Activated CD4-positive, alpha-beta T cell treated with anti-CD3 and anti-CD28 coated beads, Interleukin-2, amount 10 ng/mL, durations not matched to agents 7 days and 5 days (primary cell): ENCODE data around the gene NREP. TPM values are rescaled to one million over a fixed set of nuclear protein-coding genes. Genes with fewer than 3 reads are reported as not detected.
A peak's percentile ranks its signal among the peaks of the same experiment; 100 is the strongest.
"Not testable (repeated sequence)": the region's sequence is repeated elsewhere in the genome, so short reads cannot be mapped to it uniquely, and the experiment has no call there.

Source experiments
- CTCF ChIA-PET: fragments of 350-600 bp; sonication (Branson Sonifier 250); formaldehyde crosslinking; loops from one replicate; lab custom pipeline; 2021; ENCODE audit warnings: antibody characterized with exemption; lab: Charles Lee
- POLR2A ChIA-PET: fragments of 350-600 bp; sonication (Branson Sonifier 250); formaldehyde crosslinking; loops from one replicate; lab custom pipeline; 2021; ENCODE audit warnings: antibody characterized with exemption; lab: Charles Lee
- DNase-seq: peaks from one replicate; pipeline ENCODE4 v3.0.0-alpha.2; 2020
- H3K27ac Mint-ChIP-seq: one replicate; pipeline ENCODE4 v1.8.0; 2021; ENCODE audit warnings: mild to moderate bottlenecking, moderate library complexity, mixed read lengths
- H3K27me3 Mint-ChIP-seq: one replicate; pipeline ENCODE4 v1.8.0; 2021; ENCODE audit warnings: mixed read lengths
- H3K36me3 Mint-ChIP-seq: one replicate; pipeline ENCODE4 v1.8.0; 2021; ENCODE audit warnings: low read depth, mixed read lengths
- H3K4me1 Mint-ChIP-seq: one replicate; pipeline ENCODE4 v1.8.0; 2021; ENCODE audit warnings: mixed read lengths
- H3K4me3 Mint-ChIP-seq: one replicate; pipeline ENCODE4 v1.8.0; 2021; ENCODE audit warnings: mild to moderate bottlenecking, moderate library complexity, mixed read lengths
- H3K9me3 Mint-ChIP-seq: one replicate; pipeline ENCODE4 v1.8.0; 2021; ENCODE audit warnings: mixed read lengths
- total RNA-seq, 2 experiments: library from RNA; stranded (reverse); gene quantifications; one replicate each; pipeline ENCODE4 v1.2.3, GENCODE V29; 2021

The NREP gene
- total RNA-seq, 2 experiments from 2014 or later: 22.8 to 27.3 TPM

GRCh38 chr5:111730659-111731382, 26.2 kb downstream of the NREP start:
- Mint-ChIP-seq H3K36me3 (peaks cover 23% of the 10 kb centered on the region), H3K4me3 (no peak overlapping the region), H3K9me3 (no peaks in the 10 kb centered on the region), H3K27ac (peak overlapping the region; percentile 76), H3K27me3 (no peaks in the 10 kb centered on the region), H3K4me1 (peaks cover 31% of the 10 kb centered on the region)
- no peak for DNase-seq
- POLR2A ChIA-PET: no interaction called here
- CTCF ChIA-PET: no interaction called here

- POLR2A ChIA-PET: no interaction called here
- peaks cover 18% of the 10 kb centered on the region for H3K36me3 Mint-ChIP-seq
These were observed 28.1 kb downstream of the NREP start for GRCh38 chr5:111728941-111729340.

GRCh38 chr5:111726986-111727385, 30.0 kb downstream of the NREP start:
- POLR2A ChIA-PET: no interaction called here
- peaks cover 16% of the 10 kb centered on the region for H3K4me1 Mint-ChIP-seq
- peaks cover 12% of the 10 kb centered on the region for H3K36me3 Mint-ChIP-seq
- DNase-seq: no peak
- H3K27ac Mint-ChIP-seq: no peak overlapping the region
- H3K9me3 Mint-ChIP-seq: no peaks in the 10 kb centered on the region
- CTCF ChIA-PET: interaction anchor here (1.0 kb wide), 1 partner anchor 9 kb away, joined by 3 read pairs; no protein-coding TSS in a partner anchor
- H3K4me3 Mint-ChIP-seq: no peak overlapping the region
- H3K27me3 Mint-ChIP-seq: no peaks in the 10 kb centered on the region

More at GRCh38 chr5:111728941-111729340, 28.1 kb downstream of the NREP start:
- H3K4me3 Mint-ChIP-seq: no peak overlapping the region
- H3K27me3 Mint-ChIP-seq: no peaks in the 10 kb centered on the region
- no peak overlapping the region for H3K27ac Mint-ChIP-seq
- H3K9me3 Mint-ChIP-seq: no peaks in the 10 kb centered on the region
- CTCF ChIA-PET: no interaction called here
- no peak for DNase-seq
- H3K4me1 Mint-ChIP-seq: peaks cover 25% of the 10 kb centered on the region

DNA sequence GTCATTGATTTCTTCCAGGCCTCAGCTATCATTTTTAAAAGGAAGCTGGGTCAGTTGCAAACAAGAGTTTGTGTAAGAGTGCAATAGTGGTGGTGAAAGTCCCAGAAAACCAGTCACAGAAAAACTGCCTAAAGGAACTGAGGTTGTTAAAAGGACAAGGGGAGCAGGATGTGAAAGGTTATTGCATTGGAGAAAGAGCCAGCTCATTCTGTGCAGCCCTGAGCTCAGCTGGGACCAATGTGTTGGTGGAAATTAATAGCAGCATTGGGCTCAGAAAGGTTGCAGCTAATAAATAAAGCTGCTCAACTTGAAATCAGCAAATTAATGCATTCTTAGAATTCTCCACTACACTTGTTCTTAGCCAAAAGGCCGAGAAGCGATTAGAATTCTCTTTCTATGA, 34.9 kb downstream of the NREP start:
- CTCF ChIA-PET: interaction anchor here (1.0 kb wide), 1 partner anchor 107 kb away, joined by 3 read pairs; no protein-coding TSS in a partner anchor
- Mint-ChIP-seq H3K36me3 (no peaks in the 10 kb centered on the region), H3K9me3 (no peaks in the 10 kb centered on the region), H3K4me3 (no peak overlapping the region), H3K27ac (no peak overlapping the region), H3K27me3 (no peaks in the 10 kb centered on the region), H3K4me1 (no peaks in the 10 kb centered on the region)
- DNase-seq: no peak
- POLR2A ChIA-PET: no interaction called here

- H3K27me3 Mint-ChIP-seq: no peaks in the 10 kb centered on the region
- no peak overlapping the region for H3K4me3 Mint-ChIP-seq
- no peaks in the 10 kb centered on the region for H3K36me3 Mint-ChIP-seq
- CTCF ChIA-PET: interaction anchor here (0.9 kb wide), 1 partner anchor 22 kb away, joined by 3 read pairs; no protein-coding TSS in a partner anchor
- DNase-seq: no peak
- H3K4me1 Mint-ChIP-seq: no peaks in the 10 kb centered on the region
- H3K27ac Mint-ChIP-seq: no peak overlapping the region
- H3K9me3 Mint-ChIP-seq: no peaks in the 10 kb centered on the region
- POLR2A ChIA-PET: no interaction called here
These were observed 36.6 kb downstream of the NREP start for GRCh38 chr5:111720333-111720890.

- Mint-ChIP-seq H3K9me3 (no peaks in the 10 kb centered on the region), H3K4me1 (no peaks in the 10 kb centered on the region), H3K27ac (no peak overlapping the region), H3K36me3 (no peaks in the 10 kb centered on the region), H3K4me3 (no peak overlapping the region), H3K27me3 (no peaks in the 10 kb centered on the region)
- ChIA-PET POLR2A (no interaction called here), CTCF (interaction anchor here (0.6 to 0.9 kb wide), 2 partner anchors 13 to 23 kb away, joined by 3 to 4 read pairs; no protein-coding TSS in a partner anchor)
- DNase-seq: no peak
These were observed 37.2 kb downstream of the NREP start for GRCh38 chr5:111719773-111720172.

DNA sequence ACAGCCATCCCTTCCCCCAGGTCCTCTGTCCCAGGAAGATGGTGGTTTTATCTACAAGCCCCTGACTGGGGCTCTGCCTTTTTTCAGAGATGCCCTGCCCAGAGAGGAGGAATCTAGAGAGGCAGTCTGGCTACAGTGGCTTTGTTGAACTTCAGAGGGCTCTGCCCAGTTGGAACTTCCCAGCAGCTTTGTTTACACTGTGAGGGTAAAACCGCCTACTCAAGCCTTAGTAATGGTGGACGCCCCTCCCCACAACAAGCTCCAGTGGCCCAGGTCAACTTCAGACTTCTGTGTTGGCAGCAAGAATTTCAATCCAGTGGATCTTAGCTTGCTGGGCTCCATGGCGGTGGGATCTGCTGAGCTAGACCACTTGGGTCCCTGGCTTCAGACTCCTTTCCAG, 40.2 kb downstream of the NREP start:
- H3K27ac Mint-ChIP-seq, H3K4me1 Mint-ChIP-seq, POLR2A ChIA-PET, H3K4me3 Mint-ChIP-seq, H3K9me3 Mint-ChIP-seq, CTCF ChIA-PET, DNase-seq, H3K27me3 Mint-ChIP-seq, H3K36me3 Mint-ChIP-seq: not testable (repeated sequence)

- Mint-ChIP-seq H3K27ac (no peak overlapping the region), H3K4me3 (no peak overlapping the region), H3K36me3 (no peaks in the 10 kb centered on the region), H3K9me3 (peaks cover 3% of the 10 kb centered on the region), H3K27me3 (peaks cover 3% of the 10 kb centered on the region), H3K4me1 (peaks cover 16% of the 10 kb centered on the region)
- CTCF ChIA-PET: no interaction called here
- POLR2A ChIA-PET: no interaction called here
- DNase-seq: no peak
These were observed 49.3 kb downstream of the NREP start for GRCh38 chr5:111707630-111708164.

DNA sequence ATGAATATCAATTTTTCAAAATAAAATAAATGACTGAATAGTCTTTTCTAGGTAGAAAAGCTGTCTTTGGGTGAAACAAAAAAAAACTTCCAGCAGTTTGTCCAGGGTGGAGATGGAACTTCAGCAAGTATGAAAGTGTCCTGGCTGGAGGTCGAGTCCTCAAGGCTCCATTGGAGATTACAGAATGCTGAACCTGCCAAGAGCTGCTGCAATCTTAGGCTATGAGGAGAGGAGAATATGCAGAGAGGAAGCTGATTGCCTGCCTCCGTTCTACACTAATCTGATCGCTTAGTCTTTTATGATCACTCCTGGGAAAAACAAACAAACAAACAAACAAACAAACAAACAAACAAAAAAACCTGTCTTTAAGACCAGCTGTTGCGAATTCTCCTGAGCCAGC, 50.6 kb downstream of the NREP start:
- no peaks in the 10 kb centered on the region for H3K9me3 Mint-ChIP-seq
- no peaks in the 10 kb centered on the region for H3K36me3 Mint-ChIP-seq
- H3K4me3 Mint-ChIP-seq: no peak overlapping the region
- H3K4me1 Mint-ChIP-seq: peaks cover 16% of the 10 kb centered on the region
- ChIA-PET CTCF (interaction anchor here (0.7 kb wide), 1 partner anchor 13 kb away, joined by 4 read pairs; no protein-coding TSS in a partner anchor), POLR2A (no interaction called here)
- DNase-seq: no peak
- H3K27ac Mint-ChIP-seq: no peak overlapping the region
- H3K27me3 Mint-ChIP-seq: peaks cover 4% of the 10 kb centered on the region

GRCh38 chr5:111704452-111705085, 52.4 kb downstream of the NREP start:
- Mint-ChIP-seq H3K4me3 (no peak overlapping the region), H3K4me1 (peaks cover 16% of the 10 kb centered on the region), H3K9me3 (no peaks in the 10 kb centered on the region), H3K36me3 (no peaks in the 10 kb centered on the region), H3K27ac (no peak overlapping the region), H3K27me3 (peaks cover 1% of the 10 kb centered on the region)
- POLR2A ChIA-PET: interaction anchor here (0.6 kb wide), 1 partner anchor 53 kb away, joined by 3 read pairs; no protein-coding TSS in a partner anchor
- no peak for DNase-seq
- CTCF ChIA-PET: no interaction called here

DNA sequence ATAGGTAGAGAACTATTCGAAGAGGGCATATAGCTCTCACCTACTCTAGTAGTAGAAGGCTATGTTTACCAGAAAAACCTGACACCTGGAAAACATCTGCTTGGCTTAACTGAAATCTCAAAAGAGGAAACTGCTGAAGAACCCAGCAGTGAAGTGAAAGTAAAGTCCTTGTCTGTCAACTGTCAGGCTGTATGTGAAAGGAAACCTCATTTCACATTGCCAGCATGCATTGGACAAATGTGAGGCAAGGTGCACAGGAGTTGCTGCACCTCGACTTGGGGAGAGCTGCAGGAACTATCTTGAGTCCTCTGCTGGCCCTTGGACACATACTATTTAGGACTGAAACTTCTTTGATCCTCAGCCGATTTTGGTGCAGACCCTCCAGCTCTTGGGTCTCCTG, 53.3 kb downstream of the NREP start:
- ChIA-PET CTCF (no interaction called here), POLR2A (no interaction called here)
- peak overlapping the region; percentile 23 for H3K4me3 Mint-ChIP-seq
- peaks cover 4% of the 10 kb centered on the region for H3K27me3 Mint-ChIP-seq
- peak overlapping the region; percentile 38 for H3K27ac Mint-ChIP-seq
- peak; percentile 47 for DNase-seq
- H3K4me1 Mint-ChIP-seq: peaks cover 16% of the 10 kb centered on the region
- H3K9me3 Mint-ChIP-seq: no peaks in the 10 kb centered on the region
- no peaks in the 10 kb centered on the region for H3K36me3 Mint-ChIP-seq

DNA sequence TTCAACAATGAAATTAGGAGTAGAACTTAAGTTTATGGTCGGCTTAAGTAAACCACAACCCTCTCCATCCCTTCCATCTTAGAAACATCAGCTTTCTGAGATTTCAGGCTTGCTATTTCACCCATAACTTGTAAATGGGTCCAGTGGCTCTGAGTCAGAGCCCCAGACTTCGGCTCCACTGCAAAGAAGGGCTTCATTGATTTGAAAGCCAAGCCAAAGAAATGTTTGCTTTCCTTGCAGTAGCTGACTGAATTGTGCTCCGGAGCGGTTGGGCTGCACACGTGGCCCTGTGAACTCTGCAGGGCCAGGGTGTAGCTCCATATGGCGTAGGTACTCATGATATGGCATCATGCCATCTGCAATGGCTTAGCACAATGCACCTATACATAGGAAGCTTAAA, 57.0 kb downstream of the NREP start:
- POLR2A ChIA-PET: no interaction called here
- CTCF ChIA-PET: no interaction called here
- DNase-seq: no peak
- Mint-ChIP-seq H3K27me3 (peaks cover 4% of the 10 kb centered on the region), H3K36me3 (no peaks in the 10 kb centered on the region), H3K9me3 (no peaks in the 10 kb centered on the region), H3K27ac (no peak overlapping the region), H3K4me3 (no peak overlapping the region), H3K4me1 (peaks cover 16% of the 10 kb centered on the region)

GRCh38 chr5:111699324-111699723, 57.7 kb downstream of the NREP start:
- peaks cover 11% of the 10 kb centered on the region for H3K4me1 Mint-ChIP-seq
- no peaks in the 10 kb centered on the region for H3K36me3 Mint-ChIP-seq
- peaks cover 5% of the 10 kb centered on the region for H3K27me3 Mint-ChIP-seq
- no peaks in the 10 kb centered on the region for H3K9me3 Mint-ChIP-seq
- no peak for DNase-seq
- POLR2A ChIA-PET: no interaction called here
- no peak overlapping the region for H3K4me3 Mint-ChIP-seq
- no peak overlapping the region for H3K27ac Mint-ChIP-seq
- CTCF ChIA-PET: interaction anchor here (1.2 kb wide), 1 partner anchor 56 kb away, joined by 3 read pairs; no protein-coding TSS in a partner anchor
